ENCODE results near the gene COL12A1. TPM values are rescaled to one million over a fixed set of nuclear protein-coding genes. Genes with fewer than 3 reads are reported as not detected.

Gene COL12A1
- total RNA-seq, 1 experiment from 2014 or later, result 136 TPM

GRCh38 chr6:75065523-75065922, 140.3 kb downstream of the COL12A1 start:
- DNase-seq (ENCODE audit: unreplicated experiment), result no peak
- no peak overlapping the region for H3K4me3 Mint-ChIP-seq (ENCODE audit: unreplicated experiment)

GRCh38 chr6:75052491-75052890, 153.4 kb downstream of the COL12A1 start:
- H3K27ac Mint-ChIP-seq (ENCODE audit: low read depth, unreplicated experiment), result no peak overlapping the region
- no peak for TF ChIP-seq CTCF (IDR thresholded peaks at IDR 0.05; ENCODE audit: unreplicated experiment)
- H3K36me3 Mint-ChIP-seq (ENCODE audit: insufficient read depth, unreplicated experiment), result no peaks in the 10 kb centered on the region
- BruUV-seq (replicated peaks), result no TSS peak
- H3K4me3 Mint-ChIP-seq (ENCODE audit: unreplicated experiment), result no peak overlapping the region
- no peaks in the 10 kb centered on the region for H3K4me1 Mint-ChIP-seq (ENCODE audit: insufficient read depth, unreplicated experiment)
- CTCF ChIA-PET, result no interaction called here
- no peaks in the 10 kb centered on the region for H3K9me3 Mint-ChIP-seq (ENCODE audit: unreplicated experiment)
- POLR2A ChIA-PET, result no interaction called here
- intact Hi-C loops (cut with micrococcal nuclease), result no loop called here
- H3K27me3 Mint-ChIP-seq (ENCODE audit: insufficient read depth, unreplicated experiment), result no peaks in the 10 kb centered on the region
- no peak for DNase-seq (ENCODE audit: unreplicated experiment)

More at GRCh38 chr6:75065523-75065922, 140.3 kb downstream of the COL12A1 start:
- H3K4me1 Mint-ChIP-seq (ENCODE audit: insufficient read depth, unreplicated experiment), result no peaks in the 10 kb centered on the region
- H3K27ac Mint-ChIP-seq (ENCODE audit: low read depth, unreplicated experiment), result no peak overlapping the region
- POLR2A ChIA-PET, result no interaction called here
- intact Hi-C loops (cut with micrococcal nuclease), result no loop called here
- TF ChIP-seq CTCF (IDR thresholded peaks at IDR 0.05; ENCODE audit: unreplicated experiment), result no peak
- CTCF ChIA-PET, result no interaction called here
- no peaks in the 10 kb centered on the region for H3K9me3 Mint-ChIP-seq (ENCODE audit: unreplicated experiment)
- H3K36me3 Mint-ChIP-seq (ENCODE audit: insufficient read depth, unreplicated experiment), result no peaks in the 10 kb centered on the region
- no peaks in the 10 kb centered on the region for H3K27me3 Mint-ChIP-seq (ENCODE audit: insufficient read depth, unreplicated experiment)
- BruUV-seq (replicated peaks), result no TSS peak

GRCh38 chr6:75049308-75049707, 156.5 kb downstream of the COL12A1 start:
- no TSS peak for BruUV-seq (replicated peaks)
- Mint-ChIP-seq H3K4me3 (ENCODE audit: unreplicated experiment) (no peak overlapping the region), H3K27ac (ENCODE audit: low read depth, unreplicated experiment) (no peak overlapping the region), H3K9me3 (ENCODE audit: unreplicated experiment) (no peaks in the 10 kb centered on the region), H3K36me3 (ENCODE audit: insufficient read depth, unreplicated experiment) (no peaks in the 10 kb centered on the region), H3K27me3 (ENCODE audit: insufficient read depth, unreplicated experiment) (no peaks in the 10 kb centered on the region), H3K4me1 (ENCODE audit: insufficient read depth, unreplicated experiment) (no peaks in the 10 kb centered on the region)
- ChIA-PET CTCF (no interaction called here), POLR2A (interaction anchor here (0.7 kb wide), 1 partner anchor 11 kb away, joined by 3 read pairs; no protein-coding TSS in a partner anchor)
- no peak for DNase-seq (ENCODE audit: unreplicated experiment)
- intact Hi-C loops (cut with micrococcal nuclease), result no loop called here
- no peak for TF ChIP-seq CTCF (IDR thresholded peaks at IDR 0.05; ENCODE audit: unreplicated experiment)

- TF ChIP-seq CTCF (IDR thresholded peaks at IDR 0.05; ENCODE audit: unreplicated experiment), result no peak
- DNase-seq (ENCODE audit: unreplicated experiment), result no peak
- POLR2A ChIA-PET, result interaction anchor here (0.7 kb wide), 1 partner anchor 10 kb away, joined by 3 read pairs; no protein-coding TSS in a partner anchor
- no peak overlapping the region for H3K4me3 Mint-ChIP-seq (ENCODE audit: unreplicated experiment)
- no peaks in the 10 kb centered on the region for H3K27me3 Mint-ChIP-seq (ENCODE audit: insufficient read depth, unreplicated experiment)
- peaks cover 14% of the 10 kb centered on the region for H3K9me3 Mint-ChIP-seq (ENCODE audit: unreplicated experiment)
- no peaks in the 10 kb centered on the region for H3K36me3 Mint-ChIP-seq (ENCODE audit: insufficient read depth, unreplicated experiment)
- CTCF ChIA-PET, result no interaction called here
- no peaks in the 10 kb centered on the region for H3K4me1 Mint-ChIP-seq (ENCODE audit: insufficient read depth, unreplicated experiment)
- no peak overlapping the region for H3K27ac Mint-ChIP-seq (ENCODE audit: low read depth, unreplicated experiment)
- no TSS peak for BruUV-seq (replicated peaks)
- intact Hi-C loops (cut with micrococcal nuclease), result no loop called here
Measured at GRCh38 chr6:75044846-75045245, 161.0 kb downstream of the COL12A1 start.
